Measurements from ENCODE around the gene AFF2.

GRCh38 chrX:148535639-148536038 is 35.2 kb downstream of the AFF2 start:
- no peak for TF ChIP-seq CTCF (IDR thresholded peaks at IDR 0.05)
- TF ChIP-seq POLR2A (IDR thresholded peaks at IDR 0.05) = no peak
- TF ChIP-seq EP300 (IDR thresholded peaks at IDR 0.05) = no peak
- no peak for TF ChIP-seq POLR2AphosphoS5 (IDR thresholded peaks at IDR 0.05)

Measured in upper lobe of left lung (tissue), 4 donors.